Right atrium auricular region (tissue), 2 donors: ENCODE data around the gene DPP8. TPM values are rescaled to one million over a fixed set of nuclear protein-coding genes. Genes with fewer than 3 reads are reported as not detected.

Experiments used
- DNase-seq: peaks from one replicate; pipeline ENCODE4 v3.0.0-alpha.2; 2019; ENCODE audit warnings: low spot score
- H3K27ac ChIP-seq, 2 donors: fragments of 200-600 bp; sonication (generic); 1 replicate in 1 of 2; 2 replicates in 1 of 2; pipeline ENCODE4 v1.5.1; 2016 to 2019
- H3K27me3 ChIP-seq, 2 donors: fragments of 200-600 bp; sonication (generic); one replicate each; pipeline versions ENCODE4 v1.5.1 to v1.6.0; 2017 to 2019
- H3K36me3 ChIP-seq: fragments of 200-600 bp; sonication (generic); one replicate; pipeline ENCODE4 v1.5.1; 2016
- H3K4me1 ChIP-seq, 2 donors: fragments of 200-600 bp; sonication (generic); one replicate each; pipeline versions ENCODE4 v1.5.1 to v1.6.0; 2017 to 2019
- H3K4me3 ChIP-seq, 2 donors: fragments of 200-600 bp; sonication (generic); 1 replicate in 1 of 2; 2 replicates in 1 of 2; pipeline ENCODE4 v1.5.1; 2017 to 2019; ENCODE audit warnings: mild to moderate bottlenecking in 1 of 2, moderate library complexity in 1 of 2
- H3K9me3 ChIP-seq, 2 donors: fragments of 200-600 bp; sonication (generic); one replicate each; pipeline ENCODE4 v1.5.1; 2019
- CTCF ChIP-seq, 2 donors: fragments of 200-600 bp; sonication (generic); IDR thresholded peaks; one replicate each; pipeline ENCODE4 v1.5.1; 2019; ENCODE audit warnings: antibody characterized with exemption in 2 of 2
- total RNA-seq, 2 donors: library from RNA; depleted of rRNA; stranded (reverse); fragments of >200 nt; gene quantifications; one replicate each; pipeline ENCODE4 v1.1.0, GENCODE V29; 2016

The DPP8 gene
- total RNA-seq, 2 donors from 2014 or later, result 22.2 to 28.8 TPM

- Histone ChIP-seq H3K9me3 (no peaks in the 10 kb centered on the region), H3K27ac (peak overlapping the region; percentile 17 to 55), H3K36me3 (no peaks in the 10 kb centered on the region), H3K27me3 (no peaks in the 10 kb centered on the region), H3K4me1 (peaks cover 0 to 14% of the 10 kb centered on the region in 2 donors), H3K4me3 (no peak overlapping the region)
- DNase-seq, result no peak
- no peak for TF ChIP-seq CTCF (IDR thresholded peaks at IDR 0.05)
These were observed 102.5 kb downstream of the DPP8 start for GRCh38 chr15:65414841-65415621.

GRCh38 chr15:65413760-65414144 lies 103.7 kb downstream of the DPP8 start:
- no peak overlapping the region for H3K4me3 ChIP-seq
- H3K27me3 ChIP-seq, result no peaks in the 10 kb centered on the region
- TF ChIP-seq CTCF (IDR thresholded peaks at IDR 0.05), result no peak
- no peak for DNase-seq
- H3K9me3 ChIP-seq, result no peaks in the 10 kb centered on the region
- H3K4me1 ChIP-seq, result peaks cover 0 to 14% of the 10 kb centered on the region in 2 donors
- H3K27ac ChIP-seq, result no peak overlapping the region
- H3K36me3 ChIP-seq, result no peaks in the 10 kb centered on the region

GRCh38 chr15:65413051-65413759 lies 104.3 kb downstream of the DPP8 start:
- no peak overlapping the region for H3K27ac ChIP-seq
- H3K36me3 ChIP-seq, result no peaks in the 10 kb centered on the region
- H3K4me1 ChIP-seq, result peaks cover 0 to 14% of the 10 kb centered on the region in 2 donors
- no peaks in the 10 kb centered on the region for H3K27me3 ChIP-seq
- TF ChIP-seq CTCF (IDR thresholded peaks at IDR 0.05), result no peak
- DNase-seq, result no peak
- H3K9me3 ChIP-seq, result no peaks in the 10 kb centered on the region
- H3K4me3 ChIP-seq, result no peak overlapping the region

GRCh38 chr15:65412556-65412955 lies 104.9 kb downstream of the DPP8 start:
- H3K4me1 ChIP-seq, result peaks cover 0 to 14% of the 10 kb centered on the region in 2 donors
- H3K4me3 ChIP-seq, result no peak overlapping the region
- TF ChIP-seq CTCF (IDR thresholded peaks at IDR 0.05), result no peak
- no peaks in the 10 kb centered on the region for H3K36me3 ChIP-seq
- H3K9me3 ChIP-seq, result no peaks in the 10 kb centered on the region
- H3K27ac ChIP-seq, result no peak overlapping the region
- DNase-seq, result no peak
- no peaks in the 10 kb centered on the region for H3K27me3 ChIP-seq

- no peak overlapping the region for H3K27ac ChIP-seq
- no peak for DNase-seq
- no peaks in the 10 kb centered on the region for H3K36me3 ChIP-seq
- H3K4me1 ChIP-seq, result peaks cover 0 to 14% of the 10 kb centered on the region in 2 donors
- H3K4me3 ChIP-seq, result no peak overlapping the region
- no peak for TF ChIP-seq CTCF (IDR thresholded peaks at IDR 0.05)
- H3K27me3 ChIP-seq, result no peaks in the 10 kb centered on the region
- H3K9me3 ChIP-seq, result no peaks in the 10 kb centered on the region
These were observed 105.9 kb downstream of the DPP8 start for GRCh38 chr15:65411465-65412071.
